Measurements from ENCODE around the gene BRPF3. TPM values are rescaled to one million over a fixed set of nuclear protein-coding genes. Genes with fewer than 3 reads are reported as not detected.
A peak's percentile ranks its signal among the peaks of the same experiment; 100 is the strongest.
"Not testable (repeated sequence)": the region's sequence is repeated elsewhere in the genome, so short reads cannot be mapped to it uniquely, and the experiment has no call there.

BRPF3 gene
- total RNA-seq, 1 donor from 2014 or later, result 11.6 TPM

DNA sequence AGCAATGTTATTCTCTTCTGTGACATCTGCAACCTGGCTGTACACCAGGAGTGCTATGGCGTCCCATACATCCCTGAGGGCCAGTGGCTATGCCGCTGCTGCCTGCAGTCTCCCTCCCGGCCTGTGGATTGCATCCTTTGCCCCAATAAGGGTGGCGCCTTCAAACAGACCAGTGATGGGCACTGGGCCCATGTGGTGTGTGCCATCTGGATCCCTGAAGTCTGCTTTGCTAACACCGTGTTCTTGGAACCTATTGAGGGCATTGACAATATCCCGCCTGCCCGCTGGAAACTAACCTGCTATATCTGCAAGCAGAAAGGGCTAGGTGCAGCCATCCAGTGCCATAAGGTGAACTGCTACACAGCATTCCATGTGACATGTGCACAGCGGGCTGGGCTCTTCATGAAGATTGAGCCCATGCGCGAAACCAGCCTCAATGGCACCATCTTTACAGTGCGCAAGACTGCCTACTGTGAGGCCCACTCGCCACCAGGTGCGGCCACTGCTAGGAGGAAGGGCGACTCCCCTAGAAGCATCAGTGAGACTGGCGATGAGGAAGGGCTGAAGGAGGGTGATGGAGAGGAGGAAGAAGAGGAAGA lies 4.6 kb downstream of the BRPF3 start:
- DNase-seq, result no peak

DNA sequence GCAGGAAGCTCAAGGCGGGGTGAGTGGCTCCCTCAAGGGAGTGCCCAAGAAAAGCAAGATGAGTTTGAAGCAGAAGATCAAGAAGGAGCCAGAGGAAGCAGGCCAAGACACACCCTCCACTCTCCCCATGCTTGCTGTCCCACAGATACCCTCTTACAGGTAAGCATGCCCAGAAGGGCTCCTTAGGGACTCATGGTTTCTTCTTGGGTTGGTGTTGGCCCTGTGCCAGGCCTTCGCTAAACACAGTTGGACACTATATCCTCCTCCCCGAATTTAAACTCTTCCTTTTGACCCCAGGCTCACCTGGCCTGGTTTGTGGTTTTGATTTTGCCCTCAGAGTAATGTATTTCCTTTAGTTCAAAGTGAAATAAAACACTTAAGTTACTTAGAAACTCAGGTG lies 5.1 kb downstream of the BRPF3 start:
- no peak for DNase-seq

DNA sequence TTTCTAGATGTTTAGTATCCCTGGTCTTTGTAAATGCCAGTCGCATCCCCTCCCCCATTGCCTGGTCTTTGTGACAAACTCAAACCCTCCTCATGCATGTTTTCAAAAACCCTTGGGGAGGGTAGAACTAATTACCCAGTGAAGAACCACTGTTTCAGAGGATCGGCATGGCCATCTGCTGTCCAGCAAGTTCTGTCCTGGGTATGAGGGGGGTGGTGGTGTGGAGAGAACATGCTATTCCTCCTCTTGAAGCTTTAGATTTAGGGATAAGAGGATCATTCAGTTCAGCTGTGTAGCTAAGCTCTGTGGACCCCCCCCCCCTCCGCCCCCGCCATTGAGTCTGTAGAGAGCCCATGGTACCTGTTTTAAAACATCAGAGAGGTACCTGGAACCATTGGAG lies 5.6 kb downstream of the BRPF3 start:
- no peak for DNase-seq

DNA sequence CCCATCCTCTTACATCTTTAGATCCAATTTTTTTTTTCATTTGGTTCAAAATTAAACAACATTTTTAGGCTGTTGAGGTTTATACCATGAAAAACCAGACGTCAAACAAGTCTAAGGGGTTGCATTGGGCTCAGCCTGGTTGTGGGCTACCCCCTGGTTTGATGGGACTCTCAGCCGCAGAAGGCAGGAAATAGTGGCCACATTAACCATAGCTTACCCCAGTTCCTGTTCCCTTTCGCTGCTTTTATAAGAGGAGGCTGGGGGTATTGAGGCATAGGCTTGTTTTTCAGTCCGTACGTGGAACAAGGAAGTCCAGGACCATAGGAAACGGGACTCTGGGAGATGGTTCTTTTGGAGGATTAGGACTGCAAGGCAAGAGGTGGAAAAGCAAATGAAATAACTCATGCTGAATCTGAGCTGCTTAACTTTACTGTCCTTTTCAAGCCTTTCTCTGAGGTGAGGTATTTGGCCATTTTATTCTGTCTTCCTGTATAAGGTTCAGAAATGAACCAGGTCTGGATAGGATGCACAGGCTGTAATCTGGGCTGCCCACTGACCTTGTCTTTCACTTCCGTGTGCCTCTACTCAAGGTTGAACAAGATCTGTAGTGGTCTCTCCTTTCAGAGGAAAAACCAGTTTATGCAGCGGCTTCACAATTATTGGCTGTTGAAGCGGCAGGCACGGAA lies 7.7 kb downstream of the BRPF3 start:
- DNase-seq, result no peak

DNA sequence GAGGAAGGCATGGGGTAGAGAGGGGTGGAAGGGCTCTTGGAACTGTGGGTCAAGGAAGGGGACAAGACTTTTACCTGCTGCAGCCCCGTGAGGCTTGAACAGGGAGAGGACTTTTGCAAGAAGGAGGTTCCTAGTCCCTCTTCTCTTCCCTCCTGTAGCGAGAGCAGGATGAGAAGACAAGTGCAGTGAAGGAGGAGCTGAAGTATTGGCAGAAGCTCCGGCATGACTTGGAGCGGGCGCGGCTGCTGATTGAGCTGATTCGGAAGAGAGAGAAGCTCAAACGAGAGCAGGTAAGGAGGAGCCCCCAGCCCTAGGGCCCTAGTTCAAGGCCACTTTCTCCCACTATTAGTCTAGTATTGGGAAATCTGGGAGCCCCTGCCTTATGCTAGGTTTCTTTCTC lies 10.6 kb downstream of the BRPF3 start:
- no peak for DNase-seq

DNA sequence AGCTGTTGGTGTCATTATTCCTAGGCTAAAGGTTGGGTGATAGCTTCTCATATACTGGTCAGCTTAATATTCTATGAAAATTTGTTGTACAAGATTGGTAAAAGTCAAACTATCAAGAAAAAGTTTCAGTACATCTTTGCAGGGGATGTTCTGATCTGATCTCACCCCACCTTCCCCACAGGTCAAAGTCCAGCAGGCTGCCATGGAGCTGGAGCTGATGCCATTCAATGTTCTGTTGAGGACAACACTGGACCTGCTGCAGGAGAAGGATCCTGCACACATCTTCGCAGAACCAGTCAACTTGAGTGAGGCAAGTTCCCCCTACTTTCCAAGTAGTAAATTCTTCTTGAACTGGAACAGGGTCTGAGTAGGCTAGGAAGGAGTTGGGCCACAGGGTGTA lies 13.1 kb downstream of the BRPF3 start:
- no peak for DNase-seq

DNA sequence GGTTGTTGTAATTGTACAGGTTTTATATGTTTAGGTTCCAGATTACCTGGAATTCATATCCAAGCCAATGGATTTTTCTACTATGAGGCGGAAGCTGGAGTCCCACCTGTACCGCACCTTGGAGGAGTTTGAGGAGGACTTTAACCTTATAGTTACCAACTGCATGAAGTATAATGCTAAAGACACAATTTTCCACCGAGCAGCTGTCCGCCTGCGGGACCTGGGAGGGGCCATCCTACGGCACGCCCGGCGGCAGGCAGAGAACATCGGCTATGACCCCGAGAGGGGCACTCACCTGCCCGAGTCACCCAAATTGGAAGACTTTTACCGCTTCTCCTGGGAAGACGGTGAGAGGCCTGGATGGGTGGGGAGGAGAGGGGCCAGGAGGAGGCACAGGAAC lies 13.6 kb downstream of the BRPF3 start:
- DNase-seq, result no peak

DNA sequence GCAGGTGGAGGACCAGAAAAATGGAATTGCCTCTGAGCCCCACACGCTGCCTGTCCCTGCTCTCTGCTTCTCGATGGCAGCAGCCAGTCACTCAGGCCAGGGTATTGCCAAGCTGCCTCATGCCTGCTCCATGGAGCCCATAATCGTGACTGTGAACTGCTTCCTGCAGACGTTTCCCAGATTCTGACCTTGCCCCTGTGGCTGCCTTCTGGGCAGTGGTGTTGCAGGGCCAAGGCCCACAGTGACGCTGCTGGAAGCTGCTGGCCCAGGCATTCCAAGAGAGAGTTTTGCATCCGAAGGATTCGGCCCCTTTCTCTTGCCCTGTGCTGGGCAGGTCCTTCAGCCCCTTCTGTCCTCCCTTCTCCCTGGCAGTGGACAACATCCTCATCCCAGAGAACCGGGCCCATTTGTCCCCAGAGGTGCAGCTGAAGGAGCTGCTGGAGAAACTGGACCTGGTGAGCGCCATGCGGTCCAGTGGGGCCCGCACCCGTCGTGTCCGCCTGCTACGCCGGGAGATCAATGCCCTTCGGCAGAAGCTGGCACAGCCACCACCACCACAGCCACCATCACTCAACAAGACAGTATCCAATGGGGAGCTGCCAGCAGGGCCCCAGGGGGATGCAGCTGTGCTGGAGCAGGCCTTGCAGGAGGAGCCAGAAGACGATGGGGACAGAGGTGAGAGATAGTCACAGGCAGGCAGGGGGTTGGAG lies 14.5 kb downstream of the BRPF3 start:
- peak; percentile 10 for DNase-seq

DNA sequence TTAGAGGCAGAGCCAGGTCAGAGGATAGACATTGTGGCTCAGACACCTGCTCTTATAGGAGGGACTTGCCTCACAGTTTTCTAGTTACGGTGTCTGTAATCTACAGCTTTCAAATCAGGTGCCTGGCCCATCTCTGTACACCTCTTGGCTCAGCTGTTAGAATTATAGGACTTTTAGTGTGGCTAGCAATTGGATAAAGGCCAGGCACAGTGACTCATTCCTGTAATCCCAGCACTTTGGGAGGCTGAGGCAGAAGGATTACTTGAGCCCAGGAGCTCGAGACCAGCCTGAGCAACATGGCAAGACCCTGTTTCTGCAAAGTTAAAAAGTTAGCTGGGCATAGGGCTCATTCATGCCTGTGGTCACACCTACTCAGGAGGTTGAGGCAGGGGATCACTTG lies 20.0 kb downstream of the BRPF3 start:
- peak; percentile 30 for DNase-seq

DNA sequence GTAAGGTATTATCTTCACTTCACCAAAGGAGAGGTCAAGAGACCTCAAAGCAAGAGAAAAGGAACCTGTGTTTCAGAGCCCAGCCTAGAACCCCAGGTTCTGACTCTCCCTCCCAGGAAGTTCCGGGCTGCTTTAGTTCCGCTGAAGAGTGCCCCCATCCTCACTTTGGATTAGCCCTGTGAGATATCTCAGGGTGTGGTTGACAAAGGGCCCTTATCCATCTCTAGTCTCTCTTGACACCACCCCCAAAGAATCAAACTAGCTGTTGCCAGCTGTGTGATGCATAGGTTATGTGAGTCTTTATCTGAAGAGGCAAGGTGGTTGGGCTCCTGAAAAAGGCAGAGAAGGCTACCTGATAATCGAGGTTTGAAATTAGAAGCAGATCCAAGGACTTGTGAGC lies 20.6 kb downstream of the BRPF3 start:
- DNase-seq, result no peak

DNA sequence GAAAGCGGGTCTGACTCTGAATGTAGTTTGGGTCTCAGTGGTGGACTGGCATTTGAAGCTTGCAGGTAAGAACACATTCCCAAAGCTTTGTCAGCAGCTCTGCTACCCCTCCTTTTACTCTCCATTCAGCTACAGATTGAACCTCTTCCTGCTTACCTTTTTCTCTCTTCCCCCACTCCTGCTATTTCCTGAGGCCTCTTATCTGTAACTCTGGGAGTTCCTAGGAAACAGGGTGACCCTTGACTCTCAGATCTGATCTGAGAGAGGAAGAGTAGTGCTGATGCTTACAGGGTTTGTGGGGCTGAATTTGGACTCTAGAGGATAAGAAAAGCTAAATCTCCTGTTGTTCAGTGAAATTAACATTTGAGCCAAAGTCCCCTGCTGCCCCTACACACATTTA lies 21.4 kb downstream of the BRPF3 start:
- no peak for DNase-seq

DNA sequence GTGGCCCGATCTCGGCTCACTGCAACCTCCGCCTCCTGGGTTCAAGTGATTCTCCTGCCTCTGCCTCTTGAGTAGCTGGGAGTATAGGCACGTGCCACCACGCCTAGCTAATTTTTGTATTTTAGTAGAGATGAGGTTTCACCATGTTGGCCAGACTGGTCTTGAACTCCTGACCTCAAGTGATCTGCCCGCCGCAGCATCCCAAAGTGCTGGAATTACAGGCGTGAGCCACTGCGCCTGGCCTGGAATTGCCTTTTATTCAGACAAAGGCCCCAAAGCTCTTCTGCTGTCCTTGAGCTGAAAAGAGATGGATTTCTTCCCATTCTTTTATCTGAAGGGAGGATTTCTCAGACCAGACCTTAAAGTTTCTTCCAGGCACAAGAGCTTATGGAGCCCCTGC lies 22.0 kb downstream of the BRPF3 start:
- not testable (repeated sequence) for DNase-seq

DNA sequence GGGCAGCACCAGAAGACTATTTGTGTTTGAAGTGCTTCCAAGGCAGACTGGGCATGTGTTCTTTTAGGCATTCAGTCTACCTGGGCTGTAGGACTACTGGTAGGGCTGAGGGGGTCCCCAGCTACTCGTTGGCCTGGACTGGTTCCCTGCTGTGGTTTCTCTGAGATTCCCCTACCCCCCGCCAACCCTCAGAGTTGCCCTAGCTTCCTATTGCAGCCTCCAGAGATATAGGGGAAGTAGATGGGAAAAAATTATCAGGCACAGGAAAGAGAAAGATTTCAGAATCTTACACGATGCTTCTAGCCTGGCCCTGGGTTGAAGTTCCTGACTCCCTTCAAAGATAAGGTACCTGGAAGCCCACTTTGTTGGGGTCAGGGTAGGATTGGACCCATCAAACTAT lies 22.5 kb downstream of the BRPF3 start:
- no peak for DNase-seq

DNA sequence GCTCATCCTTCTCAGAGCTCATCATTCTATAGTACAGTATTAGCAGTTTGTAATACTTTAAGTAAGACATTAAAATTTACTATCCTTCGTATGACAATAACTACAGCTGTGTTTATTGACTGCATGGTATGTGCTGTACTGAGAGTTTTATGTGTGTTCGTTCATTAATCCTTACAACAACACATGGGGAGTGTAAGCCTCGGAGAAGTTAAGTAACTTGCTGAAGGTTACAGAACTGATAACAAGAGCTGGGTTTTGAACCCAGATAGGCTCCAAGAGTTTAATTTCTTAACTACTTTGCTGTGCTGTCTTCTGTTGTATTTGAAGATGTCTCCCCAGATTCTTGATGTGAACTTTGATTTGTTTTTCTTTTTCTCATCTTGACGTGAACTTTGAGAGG lies 23.7 kb downstream of the BRPF3 start:
- DNase-seq, result no peak

DNA sequence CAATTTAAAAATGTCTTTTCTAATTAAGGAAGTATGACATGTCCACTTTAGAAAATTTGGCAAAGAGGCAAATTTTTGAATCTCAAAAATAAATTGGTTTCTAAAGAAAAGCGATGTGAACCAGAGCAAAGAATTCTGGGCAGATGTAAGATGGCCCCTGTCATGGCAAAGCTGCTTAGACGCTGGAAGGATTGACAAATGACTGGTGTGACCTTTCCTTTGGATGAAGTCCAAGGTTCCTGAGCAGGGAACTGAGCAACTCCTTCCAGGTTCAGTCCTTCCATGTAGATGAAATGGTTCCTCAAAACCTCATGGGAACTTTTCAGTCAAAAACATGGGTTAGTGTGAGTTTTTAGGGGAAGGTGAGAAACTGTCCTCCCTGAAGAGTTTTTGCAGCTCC lies 25.1 kb downstream of the BRPF3 start:
- DNase-seq, result no peak

DNA sequence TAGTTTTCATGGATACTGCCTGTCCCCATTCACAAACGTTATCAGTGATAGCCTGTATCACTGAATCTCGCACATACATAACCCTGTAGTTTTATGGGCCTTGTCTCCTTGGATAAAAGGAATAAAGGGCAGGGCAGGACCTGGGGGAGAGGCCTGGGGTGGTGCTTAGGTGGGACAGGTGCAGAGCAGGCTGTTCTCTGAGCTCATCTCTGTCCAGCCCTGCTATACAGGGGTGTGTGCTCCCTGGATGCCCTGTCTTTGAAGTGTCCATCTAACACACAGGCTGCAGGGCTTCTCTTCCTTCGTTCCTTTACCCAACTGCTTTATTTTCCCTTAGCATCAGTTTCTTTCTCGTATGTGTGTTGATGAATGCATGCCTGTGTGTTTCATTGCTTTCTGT lies 26.4 kb downstream of the BRPF3 start:
- no peak for DNase-seq

DNA sequence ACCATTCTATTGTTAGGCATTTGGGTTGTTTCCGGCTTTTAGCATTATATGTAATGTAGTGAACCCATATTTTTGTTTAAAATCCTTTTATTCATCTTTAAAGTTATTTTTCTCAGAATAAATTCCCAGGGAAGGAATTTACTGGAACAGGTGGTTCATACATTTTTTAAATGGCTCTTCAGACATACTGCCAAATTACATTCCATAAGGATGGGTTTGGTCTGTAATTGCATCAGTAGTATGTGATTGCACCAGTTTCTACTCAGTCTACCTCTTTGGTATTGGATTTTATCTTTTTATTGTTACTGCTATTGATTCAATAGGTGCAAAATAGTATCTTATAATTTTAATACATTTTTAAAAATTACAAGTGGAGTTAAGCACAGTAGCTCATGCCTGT lies 27.2 kb downstream of the BRPF3 start:
- DNase-seq, result no peak

DNA sequence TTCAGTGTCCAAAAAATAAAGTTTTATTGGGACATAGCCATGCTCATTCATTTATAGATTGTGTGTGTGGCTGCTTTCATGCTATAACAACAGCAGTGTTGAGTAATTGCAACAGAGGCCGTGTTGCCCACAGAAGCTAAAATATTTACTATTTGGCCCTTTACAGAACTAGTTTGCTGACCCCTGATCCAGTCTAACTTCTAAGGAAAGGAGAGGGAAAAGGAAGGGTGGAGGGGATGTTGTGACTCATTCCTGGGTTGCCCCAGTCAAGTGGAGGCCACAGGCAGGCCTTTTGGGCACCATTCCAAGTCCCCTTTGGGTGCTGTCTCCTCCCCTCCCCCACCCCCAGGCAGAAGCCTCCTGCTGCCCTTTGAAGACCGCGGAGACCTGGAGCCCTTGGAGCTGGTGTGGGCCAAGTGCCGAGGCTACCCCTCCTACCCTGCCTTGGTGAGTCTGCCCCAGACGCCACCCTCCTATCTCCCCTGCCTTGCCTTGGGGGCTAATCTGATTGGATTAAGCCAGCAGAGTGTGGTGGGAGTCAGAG lies 28.4 kb downstream of the BRPF3 start:
- no peak for DNase-seq

DNA sequence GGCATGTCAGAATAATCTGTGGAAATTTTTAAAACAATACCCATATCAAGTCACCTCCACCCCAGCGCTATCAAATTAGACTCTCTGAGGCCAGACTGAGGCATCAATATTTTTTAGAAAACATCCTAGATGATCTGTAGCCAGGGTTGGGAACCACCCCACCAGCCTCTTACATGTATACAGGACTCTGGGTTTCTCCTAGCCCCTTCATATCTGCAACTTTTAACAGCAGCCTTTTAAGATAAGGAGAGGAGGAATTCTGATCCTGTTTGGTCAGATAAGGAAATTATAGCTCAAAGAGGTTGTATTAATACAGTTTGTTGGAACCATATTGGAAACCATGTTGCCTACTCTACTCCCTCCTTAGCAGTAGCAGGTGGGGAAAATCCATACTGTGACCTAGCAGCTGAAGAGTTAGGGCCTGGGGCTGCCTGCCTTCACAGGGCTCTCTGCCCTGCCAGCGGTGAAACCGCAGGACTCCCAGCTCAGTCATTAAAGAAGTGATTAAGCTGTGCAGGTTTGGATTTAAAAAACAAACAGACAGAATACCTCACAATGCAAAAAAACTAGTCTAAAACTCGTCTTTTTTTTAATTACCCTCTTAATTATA lies 30.0 kb downstream of the BRPF3 start:
- no peak for DNase-seq

DNA sequence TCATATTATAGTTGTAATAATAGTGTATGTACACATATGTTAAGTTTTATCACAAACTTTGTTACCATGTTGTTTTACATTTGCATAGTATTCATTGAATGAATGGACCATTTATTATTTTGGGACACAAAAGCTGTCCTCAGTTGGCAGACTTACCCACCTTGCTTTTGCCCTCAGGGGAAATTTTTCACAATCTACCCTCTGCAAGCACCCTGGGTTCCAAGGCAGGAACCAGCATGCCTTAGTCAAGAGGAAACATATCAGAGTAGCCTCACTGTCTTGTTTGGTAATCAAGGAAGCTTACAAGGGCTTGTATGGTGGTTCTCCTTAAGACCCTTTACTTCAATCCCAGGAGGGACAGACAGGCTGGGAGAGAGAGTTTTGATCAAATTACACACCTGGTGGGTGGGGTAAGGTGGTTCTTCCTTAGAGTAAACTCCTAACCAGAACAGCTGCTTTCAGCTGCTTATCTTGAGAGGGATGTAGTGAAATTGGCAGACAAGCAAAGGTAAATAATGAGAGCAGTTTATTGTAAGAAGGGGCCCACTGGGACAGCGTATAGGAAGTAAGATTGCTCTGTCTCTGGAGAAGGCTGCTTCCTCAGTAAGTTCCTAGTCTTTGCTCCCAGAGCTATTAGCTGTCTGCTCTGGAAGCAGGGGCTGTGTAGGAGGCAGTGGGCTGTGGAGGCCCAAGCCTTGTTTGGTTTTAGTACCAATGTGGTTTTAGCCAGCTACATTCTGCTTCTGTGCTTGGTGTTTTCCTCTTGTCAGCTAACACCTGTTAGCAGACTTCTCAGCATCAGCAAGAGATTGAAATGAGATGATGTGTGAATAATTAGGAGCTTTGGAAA lies 31.1 kb downstream of the BRPF3 start:
- no peak for DNase-seq

DNA sequence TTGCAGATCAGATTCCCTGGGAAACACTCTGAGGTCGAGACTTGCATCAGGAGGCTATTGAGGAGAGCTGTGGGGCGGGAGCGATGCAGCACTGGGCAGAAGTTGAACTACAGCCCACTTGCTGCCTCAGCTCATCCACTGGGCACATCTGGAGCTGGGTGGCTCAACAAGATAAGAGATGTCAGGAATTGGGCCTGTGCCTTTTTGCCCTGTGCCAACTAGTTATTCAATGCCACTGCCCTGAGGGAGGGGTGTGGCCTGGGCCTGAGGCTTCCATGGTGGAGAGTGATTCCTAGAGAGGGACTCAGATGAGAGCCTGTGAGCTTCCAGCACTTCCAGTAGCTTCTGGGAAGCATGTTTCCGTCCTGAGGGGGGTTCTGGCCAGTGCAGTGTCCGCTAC lies 32.7 kb downstream of the BRPF3 start:
- DNase-seq, result no peak

DNA sequence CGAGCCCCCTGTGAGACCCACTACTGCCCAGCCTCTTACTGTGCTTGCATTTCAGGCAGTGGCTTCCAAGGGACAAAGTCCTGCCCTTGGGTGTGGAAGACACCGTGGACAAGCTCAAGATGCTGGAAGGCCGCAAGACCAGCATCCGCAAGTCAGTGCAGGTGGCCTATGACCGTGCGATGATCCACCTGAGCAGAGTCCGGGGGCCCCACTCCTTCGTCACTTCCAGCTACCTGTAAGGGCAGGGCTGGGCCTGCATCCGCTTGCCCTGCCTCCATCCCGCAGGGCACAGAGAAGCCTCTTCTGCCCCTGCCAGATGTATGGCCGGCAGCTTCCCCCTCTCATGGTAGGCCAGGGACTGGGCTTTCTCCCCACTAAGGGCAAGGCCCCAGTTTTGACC lies 33.8 kb downstream of the BRPF3 start:
- DNase-seq, result no peak

DNA sequence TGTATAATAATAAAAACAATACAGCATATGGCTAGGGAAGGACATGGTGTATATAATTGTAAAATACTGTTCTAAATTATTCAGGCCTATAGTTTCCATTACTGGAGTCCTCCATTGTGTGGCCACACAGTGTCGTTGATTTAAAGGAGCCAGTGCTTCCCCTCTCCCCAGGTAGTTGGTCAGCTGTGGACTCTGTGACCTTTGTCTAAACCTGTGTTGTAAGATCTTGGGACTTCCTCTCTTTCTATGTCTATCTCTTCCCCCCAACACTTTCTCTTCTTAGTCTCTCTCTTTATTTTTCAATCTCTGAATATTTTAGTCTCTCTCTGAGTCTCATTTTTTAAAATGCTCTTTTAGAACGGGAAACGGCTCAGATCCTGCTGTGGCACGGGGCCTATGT lies 35.6 kb downstream of the BRPF3 start:
- no peak for DNase-seq
